Measurements from ENCODE around the gene TMEM242.

The TMEM242 gene

DNA sequence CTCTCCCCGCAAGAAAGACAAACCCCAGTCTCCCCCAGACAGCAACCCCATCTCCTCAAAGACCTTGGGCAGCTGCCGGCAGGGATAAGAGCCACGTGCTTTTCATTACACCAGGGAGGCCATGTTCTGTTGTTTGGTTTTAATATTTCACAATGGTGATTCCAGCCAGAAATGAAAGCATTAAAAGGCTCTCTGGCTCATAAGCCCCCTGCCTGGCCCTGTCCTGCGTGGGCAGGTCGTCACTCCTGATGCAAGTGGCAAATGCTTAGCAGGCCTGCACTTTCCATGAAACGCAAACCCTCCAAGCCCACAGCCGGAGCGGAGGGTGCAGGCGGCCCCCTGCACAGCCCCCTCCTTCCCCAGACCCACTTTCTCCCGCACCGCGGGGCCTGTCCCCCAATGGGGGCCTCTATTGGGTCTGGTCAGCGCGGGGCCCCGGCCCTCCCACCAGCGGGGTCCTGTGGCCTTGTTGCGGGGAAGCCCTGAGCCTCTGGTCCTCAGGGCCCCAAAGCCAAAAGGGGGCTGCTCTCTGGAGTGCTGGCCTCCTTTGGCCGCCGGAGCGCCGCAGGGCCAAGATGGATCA, 77.2 kb downstream of the TMEM242 start:
- no peak for DNase-seq

DNA sequence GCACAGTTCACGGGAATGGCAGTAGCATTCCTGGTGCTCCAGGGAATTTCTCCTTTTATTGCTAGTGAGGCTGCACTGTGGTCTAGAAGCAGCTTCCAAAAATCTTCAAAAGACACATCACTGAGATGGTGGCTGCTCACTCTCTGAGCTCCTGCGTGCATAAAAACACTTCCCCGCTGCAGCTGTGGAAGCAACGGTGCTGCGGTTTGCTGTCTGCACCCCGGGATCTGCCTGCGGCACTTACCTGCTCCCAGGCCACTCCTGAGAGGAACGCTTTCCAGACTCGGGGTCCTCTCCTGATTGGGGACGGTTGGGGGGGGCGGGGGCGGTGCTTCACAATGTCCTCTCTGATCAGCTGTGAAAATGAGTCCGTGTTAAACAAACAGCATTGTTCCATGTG, 77.9 kb downstream of the TMEM242 start:
- no peak for DNase-seq

DNA sequence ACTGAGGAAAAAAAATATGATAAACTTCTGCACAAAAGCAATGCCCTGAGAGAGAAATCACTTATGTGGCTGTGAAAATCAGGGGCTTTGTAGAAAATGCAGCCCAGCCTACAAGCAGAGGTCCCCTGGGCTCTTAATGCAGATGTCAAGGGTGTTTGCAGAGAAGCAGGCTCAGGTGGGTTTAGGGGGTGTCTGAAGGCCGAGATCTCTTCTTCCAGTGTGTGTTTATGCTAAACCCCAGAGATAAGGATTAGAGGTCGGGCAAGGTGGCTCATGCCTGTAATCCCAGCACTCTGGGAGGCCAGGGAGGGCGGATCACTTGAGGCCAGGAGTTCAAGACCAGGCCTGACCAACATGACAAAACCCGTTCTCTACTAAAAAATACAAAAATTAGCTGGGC, 78.5 kb downstream of the TMEM242 start:
- no peak for DNase-seq

DNA sequence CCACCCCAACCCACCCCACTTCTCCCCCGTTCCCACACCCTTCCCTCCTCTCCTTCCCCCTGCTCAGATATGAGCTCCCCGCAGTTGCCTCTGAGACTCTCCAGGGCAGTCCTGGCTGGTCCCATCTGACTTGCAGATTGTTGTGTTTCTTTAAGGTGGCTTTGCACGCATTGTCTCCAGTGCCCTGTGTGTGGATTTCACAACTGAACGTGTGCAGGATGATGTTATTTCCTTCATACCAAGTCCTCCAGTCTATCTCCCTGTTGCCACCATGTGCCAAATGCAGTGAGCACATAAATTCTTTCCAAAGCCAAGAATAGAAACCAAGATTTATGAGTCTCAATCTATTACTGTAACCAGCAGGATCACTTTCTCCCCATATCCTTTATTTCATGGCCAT, 79.1 kb downstream of the TMEM242 start:
- DNase-seq = no peak

DNA sequence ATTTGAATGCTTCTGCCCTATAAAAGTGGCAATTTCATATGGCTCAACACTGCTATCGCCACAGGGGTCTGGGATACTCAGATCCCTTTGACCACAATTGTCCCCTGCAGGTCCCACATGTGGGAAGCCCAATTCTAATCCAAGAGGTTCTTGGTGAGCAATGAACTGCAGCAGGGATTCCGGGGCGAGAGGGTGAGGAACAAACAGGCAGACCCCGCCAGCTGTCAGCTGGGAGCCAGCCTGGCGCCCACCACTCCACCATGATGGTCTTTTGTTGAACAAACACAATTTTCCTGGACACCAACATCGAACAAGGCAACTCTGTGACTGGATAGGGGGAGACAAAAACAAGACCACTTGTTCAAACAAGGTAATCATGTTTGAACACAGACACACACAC, 80.5 kb downstream of the TMEM242 start:
- DNase-seq = no peak

DNA sequence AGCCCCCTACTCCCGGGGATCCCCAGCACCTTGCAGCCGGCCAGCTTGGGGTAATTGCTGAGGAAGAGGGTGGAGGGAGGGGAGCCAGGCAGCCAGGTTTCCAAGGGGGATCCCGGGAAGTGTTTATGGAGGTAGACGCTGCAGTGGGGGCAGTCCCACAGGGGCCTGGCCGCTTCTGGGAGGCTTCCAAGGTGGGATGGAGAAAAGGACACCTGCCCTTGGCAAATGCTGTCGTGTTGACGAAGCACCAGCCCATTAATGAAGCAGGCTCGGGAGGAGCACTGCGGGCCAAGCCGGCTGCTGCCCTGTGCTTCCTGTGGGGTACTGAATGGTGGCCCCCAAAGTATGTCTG, 82.4 kb downstream of the TMEM242 start:
- DNase-seq = no peak

DNA sequence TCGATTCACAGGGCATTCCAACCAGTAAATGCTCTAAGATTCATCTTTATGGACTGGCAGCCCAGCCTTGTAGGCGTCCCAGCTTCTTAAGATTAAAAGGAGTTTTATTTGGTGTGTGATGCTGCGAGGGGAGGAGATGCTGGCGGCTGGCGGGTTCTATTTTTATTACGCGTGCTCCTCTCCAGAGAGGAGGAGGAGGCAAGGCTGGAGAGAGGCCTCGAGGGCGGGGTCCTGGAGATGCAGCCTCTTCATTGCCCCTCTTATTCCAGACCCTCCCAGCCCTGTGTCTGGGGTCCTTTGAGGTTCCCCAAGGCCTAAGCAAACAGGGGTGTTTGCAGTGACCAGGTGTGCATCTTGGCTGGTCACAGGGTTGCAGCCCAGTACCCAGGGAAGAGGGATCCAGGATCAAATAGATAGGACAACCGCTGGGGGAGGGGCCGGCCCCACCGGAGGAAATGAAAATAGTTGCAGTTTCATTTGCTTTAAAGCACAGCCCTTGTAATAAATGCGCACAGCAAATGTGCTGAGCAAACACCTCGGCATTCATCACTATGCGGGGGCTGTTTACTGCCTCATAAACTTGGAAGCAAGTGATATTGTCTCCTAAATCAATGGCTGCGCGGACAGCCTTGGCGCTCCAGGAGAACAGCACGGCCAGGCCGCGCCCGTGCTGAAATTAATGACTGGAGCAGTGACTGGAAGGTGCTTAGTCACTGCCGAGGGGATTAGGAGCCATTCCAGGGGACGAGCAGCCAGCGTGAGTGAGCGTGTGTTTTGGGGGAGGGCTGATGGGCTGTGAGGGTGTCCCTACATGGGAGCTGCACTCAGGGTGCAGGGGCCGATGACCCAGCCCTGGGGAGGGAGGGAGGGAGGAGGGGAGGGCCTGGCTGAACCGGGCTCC, 83.0 kb downstream of the TMEM242 start:
- DNase-seq = no peak

DNA sequence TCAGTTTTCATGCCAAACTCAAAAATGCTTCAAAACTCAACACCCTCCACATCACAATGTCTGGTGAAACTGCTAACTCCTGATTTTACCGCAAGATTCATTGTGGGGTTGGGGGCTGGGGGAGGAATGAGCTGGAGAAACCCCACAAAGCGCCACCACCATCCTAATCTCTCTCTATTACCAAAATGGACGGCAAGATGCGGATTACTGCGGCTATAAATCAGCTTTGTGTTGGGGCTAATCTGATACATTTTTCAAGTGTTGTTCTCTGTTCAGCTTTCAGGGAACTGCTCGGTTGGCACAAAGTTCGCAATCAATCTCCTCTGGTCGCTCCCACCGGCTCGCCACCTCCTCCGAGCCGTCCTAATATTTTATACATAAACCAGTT, 83.7 kb downstream of the TMEM242 start:
- no peak for DNase-seq

Data from stimulated activated CD4-positive, alpha-beta T cell treated with anti-CD3 and anti-CD28 coated beads, Interleukin-4, amount 100 ng/mL, for 4 hours (primary cell).